22Rv1 (cell line): ENCODE results near the gene KRTAP17-1.
"Not testable (repeated sequence)": the region's sequence is repeated elsewhere in the genome, so short reads cannot be mapped to it uniquely, and the experiment has no call there.

Experiments
- ZFX ChIP-seq: fragments of 450-650 bp; IDR thresholded peaks from 2 replicates; pipeline ENCODE4 v1.6.1; 2017; ENCODE audit warnings: antibody characterized with exemption, borderline replicate concordance
- TF ChIP-seq, protein P1 (sequence below): fragments of 450-650 bp; IDR thresholded peaks from 2 replicates; pipeline ENCODE4 v1.5.1; 2017; ENCODE audit warnings: mild to moderate bottlenecking

DNA sequence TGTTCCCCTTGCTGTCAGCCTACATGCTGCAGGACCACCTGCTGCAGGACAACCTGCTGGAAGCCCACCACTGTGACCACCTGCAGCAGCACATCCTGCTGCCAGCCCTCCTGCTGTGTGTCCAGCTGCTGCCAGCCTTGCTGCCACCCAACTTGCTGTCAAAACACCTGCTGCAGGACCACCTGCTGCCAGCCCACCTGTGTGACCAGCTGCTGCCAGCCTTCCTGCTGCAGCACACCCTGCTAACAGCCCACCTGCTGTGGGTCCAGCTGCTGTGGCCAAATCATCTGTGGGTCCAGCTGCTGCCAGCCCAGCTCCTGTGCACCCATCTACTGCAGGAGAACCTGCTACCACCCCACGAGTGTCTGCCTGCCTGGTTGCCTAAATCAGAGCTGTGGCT is 44.2 kb downstream of the KRTAP17-1 start:
- TF ChIP-seq, protein P1, sequence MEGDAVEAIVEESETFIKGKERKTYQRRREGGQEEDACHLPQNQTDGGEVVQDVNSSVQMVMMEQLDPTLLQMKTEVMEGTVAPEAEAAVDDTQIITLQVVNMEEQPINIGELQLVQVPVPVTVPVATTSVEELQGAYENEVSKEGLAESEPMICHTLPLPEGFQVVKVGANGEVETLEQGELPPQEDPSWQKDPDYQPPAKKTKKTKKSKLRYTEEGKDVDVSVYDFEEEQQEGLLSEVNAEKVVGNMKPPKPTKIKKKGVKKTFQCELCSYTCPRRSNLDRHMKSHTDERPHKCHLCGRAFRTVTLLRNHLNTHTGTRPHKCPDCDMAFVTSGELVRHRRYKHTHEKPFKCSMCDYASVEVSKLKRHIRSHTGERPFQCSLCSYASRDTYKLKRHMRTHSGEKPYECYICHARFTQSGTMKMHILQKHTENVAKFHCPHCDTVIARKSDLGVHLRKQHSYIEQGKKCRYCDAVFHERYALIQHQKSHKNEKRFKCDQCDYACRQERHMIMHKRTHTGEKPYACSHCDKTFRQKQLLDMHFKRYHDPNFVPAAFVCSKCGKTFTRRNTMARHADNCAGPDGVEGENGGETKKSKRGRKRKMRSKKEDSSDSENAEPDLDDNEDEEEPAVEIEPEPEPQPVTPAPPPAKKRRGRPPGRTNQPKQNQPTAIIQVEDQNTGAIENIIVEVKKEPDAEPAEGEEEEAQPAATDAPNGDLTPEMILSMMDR: not testable (repeated sequence)
- TF ChIP-seq ZFX: not testable (repeated sequence)
